ENCODE results near the gene GLCCI1.

GLCCI1 gene

GRCh38 chr7:7964250-7964649 lies 4.3 kb upstream of the GLCCI1 start:
- DNase-seq: no peak

- DNase-seq: no peak
Measured at GRCh38 chr7:7964691-7965090, 3.9 kb upstream of the GLCCI1 start.

GRCh38 chr7:7965301-7965700 lies 3.3 kb upstream of the GLCCI1 start:
- DNase-seq: no peak

GRCh38 chr7:7966141-7966734 lies 2.4 kb upstream of the GLCCI1 start:
- DNase-seq: no peak

- no peak for DNase-seq
Measured at GRCh38 chr7:7967886-7968543, 581 bp upstream of the GLCCI1 start.

- peak; percentile 10 to 36 (median 22) for DNase-seq
Measured at GRCh38 chr7:7969306-7970236, 975 bp downstream of the GLCCI1 start.

GRCh38 chr7:7970237-7970530 lies 1.6 kb downstream of the GLCCI1 start:
- no peak for DNase-seq

GRCh38 chr7:7970531-7971307 lies 2.1 kb downstream of the GLCCI1 start:
- DNase-seq: no peak

- no peak for DNase-seq
Measured at GRCh38 chr7:7971308-7972040, 2.9 kb downstream of the GLCCI1 start.

GRCh38 chr7:7972128-7972527 lies 3.5 kb downstream of the GLCCI1 start:
- DNase-seq: no peak

GRCh38 chr7:7972922-7973594 lies 4.5 kb downstream of the GLCCI1 start:
- DNase-seq: no peak

GRCh38 chr7:7976677-7977076 lies 8.1 kb downstream of the GLCCI1 start:
- no peak for DNase-seq

- DNase-seq: no peak
Measured at GRCh38 chr7:7977774-7978173, 9.2 kb downstream of the GLCCI1 start.

GRCh38 chr7:7978860-7979259 lies 10.3 kb downstream of the GLCCI1 start:
- DNase-seq: no peak

- DNase-seq: no peak
Measured at GRCh38 chr7:7979558-7979957, 11.0 kb downstream of the GLCCI1 start.

GRCh38 chr7:7980134-7980533 lies 11.5 kb downstream of the GLCCI1 start:
- DNase-seq: no peak

GRCh38 chr7:7982904-7983303 lies 14.3 kb downstream of the GLCCI1 start:
- no peak for DNase-seq

- no peak for DNase-seq
Measured at GRCh38 chr7:7984424-7984823, 15.8 kb downstream of the GLCCI1 start.

GRCh38 chr7:7988706-7989105 lies 20.1 kb downstream of the GLCCI1 start:
- no peak for DNase-seq

- DNase-seq: no peak
Measured at GRCh38 chr7:7989133-7989532, 20.5 kb downstream of the GLCCI1 start.

- DNase-seq: no peak
Measured at GRCh38 chr7:7989616-7990440, 21.2 kb downstream of the GLCCI1 start.
